GM12878 (cell line): ENCODE data around the gene NDOR1. TPM values are rescaled to one million over a fixed set of nuclear protein-coding genes. Genes with fewer than 3 reads are reported as not detected.

Experiments
- ATAC-seq: fragments of 200-7000 bp; cut with Tn5 transposase; 3 replicates; pipeline ENCODE4 v1.9.1; 2020; ENCODE audit warnings: mild to moderate bottlenecking, moderate library complexity
- BruUV-seq: library from RNA; stranded (reverse); fragments of 400-500 nt; replicated peaks from 2 replicates; lab custom pipeline; 2021; lab: Mats Ljungman, UMichigan
- CTCF ChIA-PET: fragments of 300-600 bp; sonication (Branson Sonifier 250); formaldehyde crosslinking; extraction: SDS; loops from one replicate; lab custom pipeline; 2021; ENCODE audit warnings: inconsistent platforms; lab: Yijun Ruan, JAX
- POLR2A ChIA-PET: fragments of 350-600 bp; formaldehyde crosslinking; extraction: SDS; loops from one replicate; lab custom pipeline; 2021; ENCODE audit warnings: inconsistent platforms; lab: Charles Lee
- RAD21 ChIA-PET: fragments of 300-600 bp; sonication (Branson Sonifier 250); formaldehyde crosslinking; loops from one replicate; lab custom pipeline; 2023; ENCODE audit warnings: antibody characterized with exemption; ENCODE audit not compliant: unreplicated experiment; lab: Charles Lee
- SMC1A ChIA-PET: fragments of 300-600 bp; sonication (Branson Sonifier 250); formaldehyde crosslinking; loops from one replicate; lab custom pipeline; 2023; ENCODE audit not compliant: unreplicated experiment, uncharacterized antibody; lab: Charles Lee
- DNase-seq: peaks from one replicate; pipeline ENCODE4 v3.0.0-alpha.2; 2011; ENCODE audit warnings: low read depth, low spot score
- FAIRE-seq: peaks from 3 replicates; lab custom pipeline; 2011; peaks lifted over from hg19 to GRCh38; lab: Jason Lieb, UNC
- H2AFZ ChIP-seq: 2 replicates; pipeline ENCODE4 v1.6.0; 2011; ENCODE audit warnings: low read depth, low read length, control low read depth; ENCODE audit not compliant: control insufficient read depth
- H3K27ac ChIP-seq: 2 replicates; pipeline ENCODE4 v1.5.1; 2011; ENCODE audit warnings: control low read depth; ENCODE audit not compliant: control insufficient read depth, insufficient read depth
- H3K27me3 ChIP-seq, 2 experiments: replicated peaks in 1 of 2; 2 replicates each; pipeline versions ENCODE4 v1.6.0 to v1.6.1; 2011; ENCODE audit warnings: low read length in 1 of 2; ENCODE audit not compliant: control insufficient read depth in 2 of 2, insufficient read depth in 2 of 2
- H3K36me3 ChIP-seq, 2 experiments: 2 replicates each; pipeline ENCODE4 v1.5.1; 2011; ENCODE audit warnings: low read length in 1 of 2; ENCODE audit not compliant: control insufficient read depth in 2 of 2, insufficient read depth in 2 of 2
- H3K4me1 ChIP-seq: 2 replicates; pipeline ENCODE4 v1.6.1; 2011; ENCODE audit warnings: mild to moderate bottlenecking, low read length, moderate library complexity, mixed read lengths; ENCODE audit not compliant: control insufficient read depth, insufficient read depth
- H3K4me2 ChIP-seq: 2 replicates; pipeline ENCODE4 v1.6.0; 2011; ENCODE audit warnings: control low read depth; ENCODE audit not compliant: control insufficient read depth, insufficient read depth
- H3K4me3 ChIP-seq: fragments of 200-600 bp; sonication (generic); 2 replicates; pipeline ENCODE4 v1.5.1; 2016
- H3K79me2 ChIP-seq: 2 replicates; pipeline ENCODE4 v1.6.0; 2011; ENCODE audit warnings: low read length; ENCODE audit not compliant: control insufficient read depth, insufficient read depth
- H3K9ac ChIP-seq: 2 replicates; pipeline ENCODE4 v1.8.0; 2011; ENCODE audit warnings: low read length, control low read depth, mixed read lengths; ENCODE audit not compliant: control insufficient read depth, insufficient read depth
- H3K9me3 ChIP-seq: replicated peaks from 3 replicates; pipeline ENCODE4 v1.5.1; 2011; ENCODE audit warnings: mild to moderate bottlenecking, low read length; ENCODE audit not compliant: control insufficient read depth, insufficient read depth
- H4K20me1 ChIP-seq: 2 replicates; pipeline ENCODE4 v1.6.0; 2011; ENCODE audit not compliant: control insufficient read depth, insufficient read depth
- EGR1 ChIP-seq, 2 experiments: IDR thresholded peaks; 1 replicate in 1 of 2; 2 replicates in 1 of 2; pipeline ENCODE4 v1.6.1; 2011 to 2012; ENCODE audit warnings: low read depth in 2 of 2, low read length in 2 of 2, borderline replicate concordance in 1 of 2, mild to moderate bottlenecking in 1 of 2, moderate library complexity in 1 of 2
- ELK1 ChIP-seq: IDR thresholded peaks from 2 replicates; pipeline ENCODE4 v1.6.1; 2012; ENCODE audit warnings: low read depth, low read length, improper control_type of control experiment
- HCFC1 ChIP-seq: fragments of 150-350 bp; IDR thresholded peaks from 2 replicates; pipeline ENCODE4 v1.6.1; 2014; ENCODE audit warnings: low read length
- HDGF ChIP-seq: fragments of 450-650 bp; IDR thresholded peaks from 2 replicates; pipeline ENCODE4 v1.6.1; 2016; ENCODE audit warnings: antibody characterized with exemption
- IKZF1 ChIP-seq: fragments of 450-650 bp; conservative IDR thresholded peaks from 2 replicates; pipeline ENCODE4 v1.6.1; 2017; ENCODE audit warnings: antibody characterized with exemption, mild to moderate bottlenecking
- LARP7 ChIP-seq: fragments of 450-650 bp; IDR thresholded peaks from 2 replicates; pipeline ENCODE4 v1.6.1; 2017; ENCODE audit warnings: mild to moderate bottlenecking
- MEF2B ChIP-seq: fragments of 450-650 bp; IDR thresholded peaks from 2 replicates; pipeline ENCODE4 v1.6.1; 2018; ENCODE audit warnings: mild to moderate bottlenecking, moderate library complexity; ENCODE audit not compliant: partially characterized antibody, poor library complexity, severe bottlenecking
- MTA2 ChIP-seq: fragments of 450-650 bp; IDR thresholded peaks from 2 replicates; pipeline ENCODE4 v1.6.1; 2016; ENCODE audit warnings: low read depth, mild to moderate bottlenecking, moderate library complexity
- NKRF ChIP-seq: fragments of 450-650 bp; conservative IDR thresholded peaks from 2 replicates; pipeline ENCODE4 v1.6.1; 2017; ENCODE audit warnings: mild to moderate bottlenecking, moderate library complexity
- SMAD5 ChIP-seq: IDR thresholded peaks from 2 replicates; pipeline ENCODE4 v1.6.1; 2016; ENCODE audit warnings: antibody characterized with exemption, low read depth
- SMARCA5 ChIP-seq: fragments of 450-650 bp; IDR thresholded peaks from 2 replicates; pipeline ENCODE4 v1.6.1; 2017; ENCODE audit warnings: mild to moderate bottlenecking
- SP1 ChIP-seq: IDR thresholded peaks from one replicate; pipeline ENCODE4 v1.6.1; 2011; ENCODE audit warnings: low read depth, low read length
- TAF1 ChIP-seq: IDR thresholded peaks from 2 replicates; pipeline ENCODE4 v1.6.1; 2011; ENCODE audit warnings: mild to moderate bottlenecking, low read depth, low read length, borderline replicate concordance
- WGBS: methylation state at CpG from one replicate; pipeline ENCODE4 v1.1.6; 2016; ENCODE audit warnings: low lambda C conversion rate; ENCODE audit not compliant: insufficient replicate concordance, insufficient coverage; ENCODE audit errors: missing lambda C conversion rate; 5-methylcytosine and 5-hydroxymethylcytosine counted together
- in situ Hi-C: fragments of 300-500 bp; cut with MboI; formaldehyde crosslinking; loops from 9 replicates; pipeline ENCODE4 v1.14.3; 2018; ENCODE audit warnings: mixed read lengths
- intact Hi-C: fragments of 100-400 bp; cut with micrococcal nuclease; formaldehyde crosslinking; loops from one replicate; pipeline ENCODE4 v1.14.2; 2022; ENCODE audit not compliant: unreplicated experiment
- polyA plus RNA-seq, 11 experiments: library from polyadenylated mRNA; depleted of rRNA in 4 of 11; unstranded in 6 of 11; stranded (reverse) in 5 of 11; fragments of >200 nt; fragmentation: Nextera tagmentation in 4 of 11; fragmentation: Illumina TruSeq in 1 of 11; extraction: Ambion mirVana in 4 of 11; extraction: Trizol in 1 of 11; gene quantifications; 1 replicate in 1 of 11; 2 replicates in 10 of 11; pipeline versions ENCODE4 v1.2.1 to v1.2.3, GENCODE V29; 2011 to 2016; ENCODE audit warnings: inconsistent platforms in 2 of 11, missing spikeins in 2 of 11, low read depth in 1 of 11
- total RNA-seq, 4 experiments: library from RNA; depleted of rRNA in 3 of 4; stranded (reverse); fragments of >200 nt in 3 of 4; fragmentation: Illumina TruSeq in 1 of 4; extraction: Trizol in 1 of 4; gene quantifications; 2 replicates each; pipeline versions ENCODE4 v1.2.1 to v1.2.3, GENCODE V29; 2013 to 2021

Gene NDOR1
- total and polyA plus RNA-seq, 10 of the 15 experiments (the other 5 are each of a cell fraction or from before 2014, with no cell fraction given) = 0.04 to 32.9 (median 11.1) TPM

- peak within 1 kb of the TSS; percentile 45 for H2AFZ ChIP-seq
- no peaks in the 10 kb centered on the region for H4K20me1 ChIP-seq
- H3K9ac ChIP-seq = peak within 1 kb of the TSS; percentile 35; the same call in 1 of the 2 replicates
- SMC1A ChIA-PET = interaction anchor here (0.9 to 3.3 kb wide), 5 partner anchors 14 to 72 kb away, joined by 3 to 18 read pairs (median 4); partner anchors contain the start of genes TPRN and TUBB4B
- H3K9me3 ChIP-seq = no peaks in the 10 kb centered on the region
- no TSS peak for BruUV-seq
- no peaks in the 10 kb centered on the region for H3K79me2 ChIP-seq
- no peak within 1 kb of the TSS for H3K27ac ChIP-seq
- peak within 1 kb of the TSS; percentile 73 for H3K4me3 ChIP-seq
- CTCF ChIA-PET = interaction anchor here (0.8 to 6.4 kb wide), 16 partner anchors 13 to 436 kb away, joined by 3 to 52 read pairs (median 6); partner anchors contain the start of genes ANAPC2, NDOR1, SAPCD2 and SSNA1
- ATAC-seq (peak; percentile 22), FAIRE-seq (no peak), DNase-seq (no peak)
- H3K36me3 ChIP-seq = peaks cover 0 to 2% of the 10 kb centered on the region in 2 experiments; a peak in 1 of 4 replicates
- intact Hi-C loops (loop anchor here (2.0 to 10.0 kb wide), 3 partner anchors 22 to 178 kb away; partner anchors contain the start of genes ANAPC2, NPDC1, SSNA1 and TPRN), in situ Hi-C loops (no loop called here)
- H3K4me1 ChIP-seq = peaks cover 16% of the 10 kb centered on the region
- H3K4me2 ChIP-seq = peak within 1 kb of the TSS; percentile 98
- WGBS = 13% methylated on average over 56 of the region's 88 CpGs
- TF ChIP-seq SP1 (no peak), SMARCA5 (0 out of 2 replicates have a peak, but pooled peaks have one; percentile 45), NKRF (0 out of 2 replicates have a peak, but pooled peaks have one; percentile 44), HDGF (peak; percentile 47; the same call in 1 of the 2 replicates), SMAD5 (no peak), LARP7 (peak; percentile 64; the same call in 1 of the 2 replicates), MTA2 (no peak), EGR1 (IDR thresholded peaks at IDR 0.05; ENCODE audit: borderline replicate concordance in 1 of 2, low read depth in 2 of 2, low read length in 2 of 2) (0 out of 3 replicates have a peak, but pooled peaks of 1 of the 2 experiments have one; percentile 34), TAF1 (no peak), MEF2B (peak; percentile 29), IKZF1 (peak; percentile 32; the same call in 1 of the 2 replicates), ELK1 (no peak), HCFC1 (no peak)
- POLR2A ChIA-PET = interaction anchor here (0.6 to 5.5 kb wide), 26 partner anchors 12 to 406 kb away, joined by 3 to 68 read pairs (median 6); partner anchors contain the start of genes ANAPC2, EXD3, LCN12 and LRRC26
- RAD21 ChIA-PET = interaction anchor here (0.5 to 3.5 kb wide), 16 partner anchors 10 to 522 kb away, joined by 3 to 34 read pairs (median 7); partner anchors contain the start of genes ANAPC2, NDOR1, NPDC1 and SSNA1
- no peaks in the 10 kb centered on the region for H3K27me3 ChIP-seq
Observed at GRCh38 chr9:137222190-137223077, 16.9 kb downstream of the NDOR1 start, which contains the start of gene RNF208. Gene RNF208, minus strand, starts transcription at chr9:137222240. Its CDS starts 1,028 bp downstream, at chr9:137221212.
